Superior temporal gyrus (tissue), 1 donor: ENCODE data around the gene ESD.
"Not testable (repeated sequence)": the region's sequence is repeated elsewhere in the genome, so short reads cannot be mapped to it uniquely, and the experiment has no call there.

Experiments
- DNase-seq: peaks from one replicate; pipeline ENCODE4 v3.0.0-alpha.2; 2016; ENCODE audit errors: extremely low spot score

The ESD gene

DNA sequence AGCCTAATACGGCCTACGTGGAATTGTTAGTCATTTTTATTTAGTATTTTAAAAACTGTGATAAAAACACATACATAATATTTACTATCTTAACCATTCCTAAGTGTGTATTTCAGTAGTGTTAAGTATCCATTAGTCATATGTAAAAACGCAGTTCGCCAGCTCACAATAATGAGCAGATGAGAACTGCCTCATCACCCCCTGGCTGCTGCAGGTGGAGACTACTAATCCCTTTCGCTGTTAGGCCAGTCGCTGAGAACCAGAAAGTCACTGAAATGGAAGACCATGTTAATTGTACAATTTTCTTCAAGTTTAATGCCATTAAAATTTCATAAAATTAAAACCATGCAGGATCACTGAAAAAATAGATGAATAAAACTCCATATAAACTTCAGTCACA lies 1.6 kb downstream of the ESD start:
- DNase-seq, result no peak

DNA sequence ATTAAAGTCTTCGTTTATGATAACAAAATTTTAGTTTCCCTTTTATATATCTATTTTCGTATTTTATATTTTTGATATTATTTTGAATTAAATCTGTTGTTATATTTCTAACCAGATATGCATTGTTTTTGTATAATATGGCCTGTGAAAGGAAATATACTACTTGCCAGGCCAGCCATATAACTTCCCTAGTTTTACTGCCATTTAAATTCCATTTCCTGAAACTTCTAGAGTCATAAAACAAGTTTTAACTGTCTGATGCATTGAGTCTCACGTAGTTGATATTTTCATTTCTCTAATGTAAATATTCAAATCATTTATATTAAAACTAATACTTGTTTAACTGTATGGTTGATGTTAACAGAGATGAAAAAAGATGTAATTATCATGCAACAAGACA lies 13.5 kb downstream of the ESD start:
- no peak for DNase-seq

DNA sequence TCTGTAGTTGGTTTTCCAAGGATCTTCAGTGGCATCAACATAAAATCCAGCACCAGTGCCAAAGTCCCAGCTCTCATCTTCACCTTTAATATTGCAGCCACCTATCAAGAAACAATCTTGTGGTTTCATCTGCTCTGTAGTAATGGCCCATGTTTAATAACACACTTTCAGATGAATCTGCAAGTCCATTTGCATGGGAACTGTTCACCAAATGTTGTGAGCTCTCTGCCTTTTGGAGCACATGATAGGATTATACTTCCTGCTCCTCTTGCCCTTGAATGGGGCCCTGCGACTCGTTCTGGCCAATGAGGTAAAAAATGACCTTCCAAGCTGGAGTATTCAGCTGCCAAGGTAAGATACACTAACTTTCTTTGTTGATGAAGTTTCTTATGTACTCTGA lies 14.3 kb downstream of the ESD start:
- no peak for DNase-seq

DNA sequence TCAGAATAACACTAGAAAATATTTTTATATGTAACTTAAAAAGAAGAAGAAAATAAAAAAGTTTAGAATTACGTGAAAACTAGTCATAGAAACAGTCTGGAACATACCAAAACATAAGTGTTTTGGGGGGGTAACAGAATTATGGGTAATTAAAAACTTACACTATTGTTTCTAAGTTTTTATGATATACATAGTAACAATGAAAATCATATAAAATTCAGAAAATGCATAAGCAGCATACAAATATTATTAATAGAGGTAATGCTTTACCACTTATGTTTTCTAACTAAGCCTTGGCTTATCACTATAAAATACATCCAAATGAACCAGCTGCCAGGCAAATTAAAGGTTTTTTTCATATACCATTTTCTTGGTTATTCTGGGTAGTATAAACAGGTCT lies 14.9 kb downstream of the ESD start:
- DNase-seq, result no peak

- DNase-seq, result no peak
Measured at GRCh38 chr13:46778890-46779289, 18.1 kb downstream of the ESD start.

- DNase-seq, result no peak
Measured at GRCh38 chr13:46778095-46778494, 18.9 kb downstream of the ESD start.

DNA sequence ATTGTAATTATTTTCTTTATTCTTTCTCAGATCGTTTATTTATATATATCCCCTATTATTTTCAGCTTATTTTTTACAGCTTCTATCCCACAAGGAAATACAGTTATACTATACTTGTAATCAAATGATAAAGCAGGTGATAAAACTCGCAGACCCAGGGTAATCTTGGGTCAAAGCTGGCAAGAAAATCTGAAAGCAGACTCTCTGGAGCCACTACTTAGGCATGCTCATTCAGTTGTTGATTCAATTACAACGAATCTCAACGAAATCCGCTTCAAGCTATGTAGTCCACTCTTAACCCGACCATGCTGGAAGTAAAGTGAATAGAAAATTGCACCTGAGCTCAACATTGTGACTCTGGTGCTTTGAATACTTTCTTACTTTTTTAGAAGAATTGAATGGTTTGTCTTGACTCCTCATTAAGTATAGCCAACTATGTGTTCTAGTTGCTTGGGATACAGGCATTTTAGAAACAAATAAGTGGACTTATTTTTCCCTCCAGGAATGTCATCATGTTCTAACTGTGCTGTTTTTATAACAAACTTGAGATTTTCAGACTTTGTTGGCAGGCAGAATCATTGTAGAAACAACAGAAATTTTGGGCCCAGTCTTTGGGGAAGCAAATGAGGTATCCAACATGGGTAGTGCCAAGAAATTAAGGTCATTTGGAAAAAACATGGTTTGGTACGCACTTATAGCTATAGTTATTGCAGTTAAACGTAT lies 21.4 kb downstream of the ESD start:
- no peak for DNase-seq

- DNase-seq, result no peak
Measured at GRCh38 chr13:46773541-46773940, 23.4 kb downstream of the ESD start.

DNA sequence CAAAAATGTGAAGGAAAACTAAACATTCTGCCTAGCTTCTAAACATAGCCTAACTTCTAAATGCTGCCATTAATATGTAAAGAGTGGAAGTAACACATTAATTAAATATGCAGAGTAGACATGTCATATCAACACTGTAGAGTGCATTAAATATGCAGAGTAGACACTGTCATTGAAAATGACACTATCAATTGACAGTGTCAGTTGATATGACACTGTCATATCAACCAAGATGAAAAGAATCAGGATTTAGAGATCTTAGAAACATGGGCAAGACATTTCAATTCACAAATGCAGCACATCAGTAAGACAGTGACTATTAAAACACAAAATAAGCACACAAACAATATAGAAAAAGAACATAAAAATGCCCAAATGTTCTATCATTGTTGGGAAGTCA lies 25.3 kb downstream of the ESD start:
- DNase-seq, result no peak

- DNase-seq, result not testable (repeated sequence)
Measured at GRCh38 chr13:46769925-46770324, 27.0 kb downstream of the ESD start.

GRCh38 chr13:46761866-46762265 lies 35.1 kb downstream of the ESD start:
- DNase-seq, result no peak

- no peak for DNase-seq
Measured at GRCh38 chr13:46761174-46761573, 35.8 kb downstream of the ESD start.

GRCh38 chr13:46759846-46760245 lies 37.1 kb downstream of the ESD start:
- no peak for DNase-seq

DNA sequence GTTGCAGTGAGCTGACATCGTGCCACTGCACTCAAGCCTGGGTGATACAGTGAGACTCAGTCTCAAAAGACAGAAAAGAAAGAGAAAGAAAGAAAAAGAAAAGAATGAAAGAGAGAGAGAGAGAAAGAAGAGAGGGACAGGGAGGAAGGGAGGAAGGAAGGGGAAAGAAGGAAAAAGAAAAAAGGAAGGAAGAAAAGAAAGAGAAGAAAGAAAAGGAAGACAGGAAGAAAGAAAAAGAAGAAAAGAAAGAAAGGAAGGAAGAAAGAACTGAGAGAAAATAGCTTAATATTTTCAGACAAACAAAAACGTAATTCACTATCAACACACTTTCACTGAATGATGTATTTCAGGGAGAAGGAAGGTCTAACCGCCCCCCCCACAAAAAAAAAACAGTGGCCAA lies 39.3 kb downstream of the ESD start:
- no peak for DNase-seq

DNA sequence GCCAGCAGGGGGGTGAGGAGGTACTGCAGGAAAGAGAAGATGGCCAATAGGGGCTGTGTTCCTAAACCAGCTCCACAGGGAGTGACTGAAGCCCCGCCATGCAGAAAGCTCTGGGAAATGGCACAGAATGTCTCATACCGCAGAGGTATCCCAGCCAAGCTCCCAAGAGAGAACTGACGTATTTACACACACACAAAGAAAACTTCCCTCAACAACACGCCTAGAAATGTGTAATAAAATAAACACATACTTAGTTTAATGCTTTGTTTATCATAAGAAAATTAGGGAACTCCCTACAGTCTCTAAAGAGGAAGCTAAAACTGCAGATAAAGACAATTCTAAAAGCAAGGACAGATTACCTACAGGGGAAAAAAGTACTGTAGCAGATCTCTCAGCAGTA lies 40.0 kb downstream of the ESD start:
- DNase-seq, result no peak

DNA sequence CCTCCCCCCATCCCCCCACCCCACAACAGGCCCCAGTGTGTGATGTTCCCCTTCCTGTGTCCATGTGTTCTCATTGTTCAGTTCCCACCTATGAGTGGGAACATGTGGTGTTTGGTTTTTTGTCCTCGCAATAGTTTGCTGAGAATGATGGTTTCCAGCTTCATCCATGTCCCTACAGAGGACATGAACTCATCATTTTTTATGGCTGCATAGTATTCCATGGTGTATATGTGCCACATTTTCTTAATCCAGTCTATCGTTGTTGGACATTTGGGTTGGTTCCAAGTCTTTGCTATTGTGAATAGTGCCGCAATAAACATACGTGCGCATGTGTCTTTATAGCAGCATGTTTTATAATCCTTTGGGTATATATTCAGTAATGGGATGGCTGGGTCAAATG lies 41.5 kb downstream of the ESD start:
- DNase-seq, result not testable (repeated sequence)

- no peak for DNase-seq
Measured at GRCh38 chr13:46754812-46755211, 42.1 kb downstream of the ESD start.

- no peak for DNase-seq
Measured at GRCh38 chr13:46753917-46754316, 43.0 kb downstream of the ESD start.

DNA sequence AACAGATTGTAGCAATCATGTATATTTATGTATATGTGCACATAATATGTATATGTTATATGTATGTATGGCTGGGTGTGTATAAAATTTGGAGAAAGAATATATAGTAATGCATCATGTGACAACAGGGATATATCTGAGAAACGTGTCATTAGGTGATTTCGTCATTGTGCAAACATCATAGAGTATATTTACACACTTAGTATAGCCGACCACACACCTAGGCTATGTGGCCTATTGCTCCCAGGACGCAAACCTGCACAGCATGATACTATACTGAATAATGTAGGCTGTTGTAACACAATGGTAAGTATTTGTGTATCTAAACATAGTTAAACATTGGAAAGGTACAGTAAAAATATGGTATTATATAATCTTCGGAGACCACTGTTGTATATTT lies 43.8 kb downstream of the ESD start:
- DNase-seq, result no peak

GRCh38 chr13:46751811-46752635 lies 44.9 kb downstream of the ESD start:
- peak; percentile 41 for DNase-seq

DNA sequence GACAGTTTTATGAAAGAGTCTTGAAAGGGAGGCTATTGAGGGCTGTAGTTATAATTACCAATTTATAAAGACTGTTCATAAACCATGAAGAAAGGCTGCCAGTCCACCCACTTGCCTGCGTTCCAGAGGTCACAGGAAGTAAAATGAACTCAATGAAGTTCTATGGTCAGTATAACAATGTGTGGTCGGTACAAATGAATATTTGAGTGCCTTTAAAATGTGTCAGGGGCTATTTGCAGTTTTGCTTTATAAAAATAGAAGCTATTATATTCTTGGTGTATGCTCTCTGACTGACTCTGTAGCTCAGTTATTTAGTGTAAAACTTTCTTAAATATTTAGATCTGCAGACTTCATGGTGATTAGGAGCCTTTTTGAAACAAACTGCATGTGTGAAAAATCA lies 47.0 kb downstream of the ESD start:
- DNase-seq, result no peak

- no peak for DNase-seq
Measured at GRCh38 chr13:46748300-46748699, 48.7 kb downstream of the ESD start.

- DNase-seq, result no peak
Measured at GRCh38 chr13:46747031-46747820, 49.7 kb downstream of the ESD start.
